Panc1 (cell line): ENCODE results near the gene EFCAB9.

Source experiments
- CTCF ChIP-seq: fragments of 450-650 bp; IDR thresholded peaks from 2 replicates; pipeline ENCODE4 v1.5.1; 2017; ENCODE audit warnings: mild to moderate bottlenecking
- POLR2AphosphoS5 ChIP-seq: IDR thresholded peaks from 2 replicates; pipeline ENCODE4 v1.6.1; 2012; ENCODE audit warnings: mild to moderate bottlenecking, low read depth, low read length, moderate library complexity
- SIN3A ChIP-seq: IDR thresholded peaks from 2 replicates; pipeline ENCODE4 v1.6.1; 2012; ENCODE audit warnings: low read depth, mild to moderate bottlenecking, low read length, moderate library complexity, borderline replicate concordance; ENCODE audit not compliant: insufficient read depth
- TCF7L2 ChIP-seq: IDR thresholded peaks from 2 replicates; pipeline ENCODE4 v1.6.1; 2011; ENCODE audit warnings: mild to moderate bottlenecking, low read depth, low read length, inconsistent platforms
- TF ChIP-seq, protein P1 (sequence below), 2 experiments: IDR thresholded peaks; 2 replicates each; pipeline ENCODE4 v1.6.1; 2011 to 2012; ENCODE audit warnings: low read depth in 2 of 2, control low read depth in 1 of 2, low read length in 1 of 2, mild to moderate bottlenecking in 1 of 2, moderate library complexity in 1 of 2; ENCODE audit not compliant: insufficient read depth in 1 of 2

- no peak for TF ChIP-seq CTCF
- TF ChIP-seq POLR2AphosphoS5, result no peak
- TF ChIP-seq TCF7L2, result no peak
- TF ChIP-seq, protein P1, sequence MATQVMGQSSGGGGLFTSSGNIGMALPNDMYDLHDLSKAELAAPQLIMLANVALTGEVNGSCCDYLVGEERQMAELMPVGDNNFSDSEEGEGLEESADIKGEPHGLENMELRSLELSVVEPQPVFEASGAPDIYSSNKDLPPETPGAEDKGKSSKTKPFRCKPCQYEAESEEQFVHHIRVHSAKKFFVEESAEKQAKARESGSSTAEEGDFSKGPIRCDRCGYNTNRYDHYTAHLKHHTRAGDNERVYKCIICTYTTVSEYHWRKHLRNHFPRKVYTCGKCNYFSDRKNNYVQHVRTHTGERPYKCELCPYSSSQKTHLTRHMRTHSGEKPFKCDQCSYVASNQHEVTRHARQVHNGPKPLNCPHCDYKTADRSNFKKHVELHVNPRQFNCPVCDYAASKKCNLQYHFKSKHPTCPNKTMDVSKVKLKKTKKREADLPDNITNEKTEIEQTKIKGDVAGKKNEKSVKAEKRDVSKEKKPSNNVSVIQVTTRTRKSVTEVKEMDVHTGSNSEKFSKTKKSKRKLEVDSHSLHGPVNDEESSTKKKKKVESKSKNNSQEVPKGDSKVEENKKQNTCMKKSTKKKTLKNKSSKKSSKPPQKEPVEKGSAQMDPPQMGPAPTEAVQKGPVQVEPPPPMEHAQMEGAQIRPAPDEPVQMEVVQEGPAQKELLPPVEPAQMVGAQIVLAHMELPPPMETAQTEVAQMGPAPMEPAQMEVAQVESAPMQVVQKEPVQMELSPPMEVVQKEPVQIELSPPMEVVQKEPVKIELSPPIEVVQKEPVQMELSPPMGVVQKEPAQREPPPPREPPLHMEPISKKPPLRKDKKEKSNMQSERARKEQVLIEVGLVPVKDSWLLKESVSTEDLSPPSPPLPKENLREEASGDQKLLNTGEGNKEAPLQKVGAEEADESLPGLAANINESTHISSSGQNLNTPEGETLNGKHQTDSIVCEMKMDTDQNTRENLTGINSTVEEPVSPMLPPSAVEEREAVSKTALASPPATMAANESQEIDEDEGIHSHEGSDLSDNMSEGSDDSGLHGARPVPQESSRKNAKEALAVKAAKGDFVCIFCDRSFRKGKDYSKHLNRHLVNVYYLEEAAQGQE (IDR thresholded peaks at IDR 0.05; ENCODE audit: insufficient read depth in 1 of 2, low read depth in 2 of 2, low read length in 1 of 2), result no peak
- no peak for TF ChIP-seq SIN3A
These were observed at the start of gene EFCAB9 for GRCh38 chr5:172193872-172194271.
